Lung (tissue), 12 donors: ENCODE measurements around the gene AKT2. TPM values are rescaled to one million over a fixed set of nuclear protein-coding genes. Genes with fewer than 3 reads are reported as not detected.

Experiments used
- ATAC-seq: fragments of 200-7000 bp; cut with Tn5 transposase; one replicate; pipeline ENCODE4 v1.9.1; 2020; ENCODE audit warnings: moderate number of reproducible peaks; ENCODE audit not compliant: insufficient read depth, low FRiP score
- DNase-seq, 3 donors: peaks; one replicate each; pipeline ENCODE4 v3.0.0-alpha.2; 2013 to 2017
- H3K27ac ChIP-seq, 2 donors: one replicate each; pipeline ENCODE4 v1.5.1; 2013; ENCODE audit warnings: mild to moderate bottlenecking in 2 of 2, moderate library complexity in 2 of 2, control low read depth in 1 of 2, inconsistent platforms in 1 of 2, low read depth in 1 of 2, low read length in 1 of 2
- H3K27me3 ChIP-seq, 3 donors: one replicate each; pipeline ENCODE4 v1.5.1; 2013; ENCODE audit warnings: low read length in 2 of 3; ENCODE audit not compliant: control insufficient read depth in 3 of 3, insufficient read depth in 3 of 3
- H3K36me3 ChIP-seq, 4 donors: one replicate each; pipeline ENCODE4 v1.5.1; 2013; ENCODE audit warnings: low read length in 4 of 4, mild to moderate bottlenecking in 1 of 4, moderate library complexity in 1 of 4; ENCODE audit not compliant: control insufficient read depth in 4 of 4, insufficient read depth in 4 of 4
- H3K4me1 ChIP-seq, 5 donors: one replicate each; pipeline ENCODE4 v1.5.1; 2013; ENCODE audit warnings: low read length in 5 of 5, mild to moderate bottlenecking in 2 of 5, moderate library complexity in 1 of 5; ENCODE audit not compliant: control insufficient read depth in 5 of 5, insufficient read depth in 5 of 5
- H3K4me3 ChIP-seq: one replicate; pipeline ENCODE4 v1.5.1; 2013; ENCODE audit warnings: mild to moderate bottlenecking, control low read depth, moderate library complexity
- H3K9ac ChIP-seq, 2 donors: one replicate each; pipeline ENCODE4 v1.5.1; 2013; ENCODE audit warnings: low read length in 2 of 2, control low read depth in 1 of 2; ENCODE audit not compliant: insufficient read depth in 1 of 2
- H3K9me3 ChIP-seq, 4 donors: one replicate each; pipeline ENCODE4 v1.5.1; 2013; ENCODE audit warnings: low read length in 3 of 4, mild to moderate bottlenecking in 1 of 4, moderate library complexity in 1 of 4; ENCODE audit not compliant: control insufficient read depth in 4 of 4, insufficient read depth in 3 of 4
- WGBS, 2 donors: extraction: QIAGEN DNeasy Blood & Tissue Kit; methylation state at CpG; one replicate each; pipeline ENCODE4 v1.1.7; 2013; 5-methylcytosine and 5-hydroxymethylcytosine counted together
- polyA plus RNA-seq, 2 donors: library from polyadenylated mRNA; stranded (reverse); fragments of 200-250 nt; gene quantifications; one replicate each; pipeline ENCODE4 v1.2.1, GENCODE V29; 2013
- total RNA-seq, 2 donors: library from RNA; depleted of rRNA in 1 of 2; stranded (reverse); fragments of >200 nt in 1 of 2; gene quantifications; one replicate each; pipeline ENCODE4 v1.2.1, GENCODE V29; 2014 to 2021
- TF ChIP-seq, protein P1 (sequence below): IDR thresholded peaks from 2 replicates; pipeline ENCODE4 v1.5.1; 2012; ENCODE audit warnings: mild to moderate bottlenecking; ENCODE audit errors: control extremely low read depth, extremely low read depth
- donor health status: control.
- donor health status: control.
- donor health status: Bipolar disorder and iron deficiency.
- donor health status: healthy.
- donor health status: DM: yes; HTN: yes; CAD: no.

AKT2 gene
- total and polyA plus RNA-seq, 4 donors = 62.3 to 138 (median 93.1) TPM

DNA sequence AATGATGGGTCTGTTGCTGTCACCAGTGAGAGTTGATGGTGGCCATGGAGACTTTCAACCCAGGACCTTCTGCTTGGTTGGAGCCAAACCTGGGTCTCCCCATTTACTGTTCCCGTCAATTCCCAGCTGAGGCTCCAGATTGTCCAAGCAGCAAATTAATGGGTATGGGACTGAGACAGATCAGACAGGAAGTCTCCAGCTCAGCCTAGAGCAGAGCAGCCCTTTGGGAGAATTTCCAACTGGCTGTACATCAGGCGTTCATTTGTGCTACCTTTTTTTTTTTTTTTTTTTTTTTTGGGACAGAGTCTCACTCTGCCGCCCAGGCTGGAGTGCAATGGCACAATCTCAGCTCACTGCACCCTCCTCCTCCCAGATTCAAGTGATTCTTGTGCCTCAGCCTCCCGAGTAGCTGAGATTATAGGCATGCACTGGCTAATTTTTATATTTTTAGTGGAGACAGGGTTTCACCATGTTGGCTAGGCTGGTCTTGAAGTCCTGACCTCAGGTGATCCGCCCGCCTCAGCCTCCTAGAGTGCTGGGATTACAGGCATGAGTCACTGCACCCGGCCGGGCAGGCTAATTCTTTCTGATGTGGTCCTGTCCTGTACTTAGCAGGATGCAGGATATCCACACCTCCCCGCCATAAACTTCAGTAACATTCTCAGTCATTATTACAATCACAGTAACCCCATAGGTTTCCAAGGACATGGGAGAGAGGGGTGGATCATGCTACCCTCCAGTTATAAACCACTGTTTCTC is 84.6 kb downstream of the AKT2 start:
- Histone ChIP-seq H3K4me1 (peaks cover 0 to 1% (median 0%) of the 10 kb centered on the region in 5 donors), H3K9ac (no peak overlapping the region), H3K36me3 (peaks cover 3 to 23% (median 11%) of the 10 kb centered on the region in 4 donors), H3K27ac (no peak overlapping the region), H3K4me3 (no peak overlapping the region), H3K27me3 (no peaks in the 10 kb centered on the region), H3K9me3 (peaks cover 0 to 5% (median 0%) of the 10 kb centered on the region in 4 donors)
- TF ChIP-seq, protein P1, sequence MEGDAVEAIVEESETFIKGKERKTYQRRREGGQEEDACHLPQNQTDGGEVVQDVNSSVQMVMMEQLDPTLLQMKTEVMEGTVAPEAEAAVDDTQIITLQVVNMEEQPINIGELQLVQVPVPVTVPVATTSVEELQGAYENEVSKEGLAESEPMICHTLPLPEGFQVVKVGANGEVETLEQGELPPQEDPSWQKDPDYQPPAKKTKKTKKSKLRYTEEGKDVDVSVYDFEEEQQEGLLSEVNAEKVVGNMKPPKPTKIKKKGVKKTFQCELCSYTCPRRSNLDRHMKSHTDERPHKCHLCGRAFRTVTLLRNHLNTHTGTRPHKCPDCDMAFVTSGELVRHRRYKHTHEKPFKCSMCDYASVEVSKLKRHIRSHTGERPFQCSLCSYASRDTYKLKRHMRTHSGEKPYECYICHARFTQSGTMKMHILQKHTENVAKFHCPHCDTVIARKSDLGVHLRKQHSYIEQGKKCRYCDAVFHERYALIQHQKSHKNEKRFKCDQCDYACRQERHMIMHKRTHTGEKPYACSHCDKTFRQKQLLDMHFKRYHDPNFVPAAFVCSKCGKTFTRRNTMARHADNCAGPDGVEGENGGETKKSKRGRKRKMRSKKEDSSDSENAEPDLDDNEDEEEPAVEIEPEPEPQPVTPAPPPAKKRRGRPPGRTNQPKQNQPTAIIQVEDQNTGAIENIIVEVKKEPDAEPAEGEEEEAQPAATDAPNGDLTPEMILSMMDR = no peak
- WGBS, 2 donors = 84 to 85% methylated on average over 8 to 9 of the region's 9 CpGs
- no peak for DNase-seq
- no peak for ATAC-seq

DNA sequence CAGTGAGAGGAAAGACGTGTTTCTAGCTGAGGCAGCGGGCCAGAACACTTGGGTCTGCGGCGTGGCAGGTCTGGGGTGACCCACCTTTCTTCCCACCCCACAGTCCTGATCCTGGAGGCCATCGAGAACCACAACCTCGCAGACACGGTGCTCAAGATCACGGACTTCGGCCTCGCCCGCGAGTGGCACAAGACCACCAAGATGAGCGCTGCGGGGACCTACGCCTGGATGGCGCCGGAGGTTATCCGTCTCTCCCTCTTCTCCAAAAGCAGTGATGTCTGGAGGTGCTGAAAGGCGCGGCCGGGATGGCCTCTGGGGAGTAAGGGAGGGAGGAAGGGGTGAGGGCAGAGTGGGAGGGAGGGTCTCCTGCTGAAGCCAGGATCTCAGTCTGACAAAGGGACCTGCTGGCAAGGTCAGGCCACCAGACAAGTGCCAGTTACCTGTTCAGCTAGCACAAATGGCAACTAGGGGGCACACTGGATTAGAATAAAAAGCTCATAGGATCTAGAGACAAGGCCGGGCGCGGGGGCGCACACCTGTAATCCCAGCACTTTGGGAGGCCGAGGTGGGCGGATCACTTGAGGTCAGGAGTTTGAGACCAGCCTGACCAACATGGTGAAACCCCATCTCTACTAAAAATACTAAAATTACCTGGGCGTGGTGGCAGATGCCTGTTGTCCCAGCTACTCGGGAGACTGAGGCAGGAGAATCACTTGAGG is 86.7 kb downstream of the AKT2 start:
- Histone ChIP-seq H3K27ac (no peak overlapping the region), H3K4me3 (no peak overlapping the region), H3K27me3 (no peaks in the 10 kb centered on the region), H3K36me3 (peaks cover 0 to 9% (median 5%) of the 10 kb centered on the region in 4 donors), H3K9ac (no peak overlapping the region), H3K9me3 (no peaks in the 10 kb centered on the region), H3K4me1 (peaks cover 0 to 1% (median 0%) of the 10 kb centered on the region in 5 donors)
- TF ChIP-seq, protein P1 = no peak
- 97 to 98% methylated on average over 29 of the region's 29 CpGs for WGBS, 2 donors
- DNase-seq (no peak), ATAC-seq (no peak)

DNA sequence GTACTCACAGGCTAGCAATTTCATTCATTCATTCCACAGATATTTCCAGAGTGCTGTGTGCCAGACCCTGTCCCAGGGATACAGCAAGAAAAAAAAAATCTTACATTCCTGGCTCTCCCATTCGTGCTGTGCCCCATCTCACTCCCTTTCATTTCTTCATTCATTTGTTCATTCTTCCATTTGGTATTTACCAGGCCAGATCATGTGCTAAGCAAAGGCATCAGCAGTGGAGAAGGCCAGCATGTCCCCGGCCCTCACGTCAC is 91.6 kb downstream of the AKT2 start:
- H3K9ac ChIP-seq = no peak overlapping the region

More for the DNA sequence above, 91.6 kb downstream of the AKT2 start:
- H3K27ac ChIP-seq = no peak overlapping the region
- H3K4me1 ChIP-seq = peaks cover 0 to 12% (median 0%) of the 10 kb centered on the region in 5 donors
- no peaks in the 10 kb centered on the region for H3K27me3 ChIP-seq
- H3K4me3 ChIP-seq = no peak overlapping the region
- no peaks in the 10 kb centered on the region for H3K9me3 ChIP-seq
- TF ChIP-seq, protein P1 = no peak
- ATAC-seq (no peak), DNase-seq (no peak)
- H3K36me3 ChIP-seq = peaks cover 0 to 4% (median 2%) of the 10 kb centered on the region in 4 donors
- WGBS, 2 donors = 87 to 96% methylated on average over 3 of the region's 3 CpGs
